NCI-H345 treated with DMSO at 0.1 percent for 48 hours (cell line): Measurements from ENCODE around the gene PRELP.
A peak's percentile ranks its signal among the peaks of the same experiment; 100 is the strongest.
"Not testable (repeated sequence)": the region's sequence is repeated elsewhere in the genome, so short reads cannot be mapped to it uniquely, and the experiment has no call there.

ENCODE experiments used
- DNase-seq: peaks from one replicate; lab custom pipeline; 2025; ENCODE audit not compliant: unreplicated experiment; lab: John Stamatoyannopoulos, UW

Gene PRELP

DNA sequence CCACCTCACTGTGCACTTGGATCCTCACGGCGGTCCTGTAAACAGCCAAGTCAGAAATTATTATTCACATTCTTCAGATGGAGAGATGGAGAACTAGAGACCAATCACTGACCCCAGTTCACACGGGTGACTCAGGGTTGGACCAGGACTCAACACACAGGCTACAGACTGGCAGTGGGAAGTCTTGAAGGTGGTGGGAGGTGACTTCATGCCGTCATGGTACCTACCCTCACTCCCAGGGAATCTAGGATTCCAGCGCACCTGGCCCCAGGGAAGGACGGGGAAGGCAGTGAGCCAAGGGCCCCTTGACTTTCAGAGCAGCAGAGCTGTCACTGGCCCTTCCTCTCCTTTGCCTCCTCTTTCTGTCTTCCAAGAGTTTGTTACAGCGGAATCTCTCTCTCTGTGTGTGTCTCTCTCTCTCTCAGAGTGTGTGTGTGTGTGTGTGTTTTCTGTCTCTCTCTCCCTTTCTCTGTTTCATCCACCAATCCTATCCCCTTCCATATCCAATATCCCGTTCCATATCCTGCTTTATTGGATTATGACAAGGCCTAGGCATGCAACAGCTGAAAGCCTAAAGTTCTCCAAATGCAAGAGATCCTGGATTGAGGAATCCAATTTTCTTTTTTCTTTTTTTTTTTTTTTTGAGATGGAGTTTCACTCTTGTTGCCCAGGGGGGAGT, 30.1 kb downstream of the PRELP start:
- no peak for DNase-seq

DNA sequence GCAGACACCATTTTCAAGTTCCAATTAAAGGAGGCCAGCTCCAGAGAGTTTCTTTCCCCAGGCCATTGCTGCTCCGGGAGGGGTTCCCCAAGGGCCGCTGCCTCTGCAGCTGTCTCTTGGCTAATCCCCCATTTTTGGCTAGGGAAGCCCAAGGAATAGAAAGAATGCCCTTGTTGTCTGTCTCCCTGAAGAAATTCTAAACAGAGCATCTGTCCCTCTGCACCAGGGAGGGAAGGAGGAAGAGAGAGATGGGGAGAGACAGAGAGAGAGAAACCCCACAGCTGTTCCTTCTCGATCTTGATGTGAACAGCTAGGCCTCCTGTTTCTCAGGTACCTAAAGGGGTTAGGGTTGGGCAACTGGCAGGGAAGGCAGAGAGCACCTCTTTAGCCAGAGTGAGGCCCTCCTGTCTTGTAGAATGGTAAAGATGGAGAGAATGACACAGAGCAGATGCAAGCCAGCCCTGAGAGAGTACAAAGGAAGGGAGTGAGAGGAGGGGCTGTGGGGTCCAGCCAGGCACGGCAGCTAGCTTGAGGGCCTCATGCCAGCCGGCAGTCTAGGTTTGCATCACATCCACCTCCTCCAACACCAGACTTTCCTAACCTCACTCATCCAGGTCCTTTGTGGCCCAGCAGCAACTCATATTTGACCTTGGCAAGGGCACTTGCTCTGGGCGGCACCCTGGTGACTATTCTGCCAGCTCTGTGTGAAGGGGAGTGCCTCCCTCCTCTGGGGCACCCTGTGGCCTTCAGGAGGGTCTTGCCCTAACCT, 31.4 kb downstream of the PRELP start:
- DNase-seq = no peak

DNA sequence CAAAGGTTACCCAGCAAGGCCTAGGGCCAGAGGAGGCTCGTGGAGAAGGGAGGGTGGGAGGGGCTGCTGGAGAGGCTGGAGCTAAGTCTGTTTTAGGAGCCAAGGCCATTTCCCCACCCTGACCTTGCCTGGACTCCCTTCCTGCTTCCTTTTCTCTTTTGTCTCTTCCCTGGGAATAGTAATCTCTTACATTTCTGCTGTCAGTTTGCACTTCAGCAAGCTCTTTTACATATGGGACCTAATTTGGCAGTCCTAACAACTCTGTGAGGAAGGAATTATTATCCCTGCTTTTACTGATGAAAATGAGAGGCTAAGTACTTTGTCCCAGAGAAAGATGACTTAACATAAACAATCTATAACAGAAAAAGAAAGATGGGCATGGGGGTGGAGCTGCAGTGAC, 32.2 kb downstream of the PRELP start:
- no peak for DNase-seq

DNA sequence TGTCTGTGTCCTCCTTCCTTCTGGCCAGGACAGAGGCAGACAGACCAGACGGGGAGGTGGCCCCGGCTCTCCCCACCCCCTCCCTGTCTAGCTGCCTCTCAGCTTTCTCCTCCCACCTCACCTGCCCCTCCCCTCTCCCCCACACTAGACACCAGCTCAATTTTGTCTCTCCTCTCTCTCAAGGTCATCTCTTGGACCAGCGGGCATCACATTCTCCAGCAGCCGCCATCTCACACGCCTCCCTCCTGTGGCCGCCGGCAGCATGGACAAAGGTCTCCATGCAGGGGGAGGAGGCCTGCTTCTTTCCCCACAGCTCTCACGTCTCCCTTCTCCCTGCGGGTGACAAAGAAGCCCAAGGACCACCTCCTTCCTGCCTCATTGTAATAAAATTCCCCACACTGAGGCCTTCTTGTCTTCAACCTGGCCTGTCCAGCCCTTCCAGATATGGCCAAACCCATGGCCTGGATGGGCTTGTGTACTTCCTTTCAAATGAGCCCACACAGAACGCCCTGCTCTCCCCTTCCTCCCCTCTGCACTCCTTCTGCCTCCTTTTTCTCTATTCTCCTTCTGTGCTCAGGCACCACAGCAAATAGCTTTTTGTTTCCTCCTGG, 33.0 kb downstream of the PRELP start:
- no peak for DNase-seq

DNA sequence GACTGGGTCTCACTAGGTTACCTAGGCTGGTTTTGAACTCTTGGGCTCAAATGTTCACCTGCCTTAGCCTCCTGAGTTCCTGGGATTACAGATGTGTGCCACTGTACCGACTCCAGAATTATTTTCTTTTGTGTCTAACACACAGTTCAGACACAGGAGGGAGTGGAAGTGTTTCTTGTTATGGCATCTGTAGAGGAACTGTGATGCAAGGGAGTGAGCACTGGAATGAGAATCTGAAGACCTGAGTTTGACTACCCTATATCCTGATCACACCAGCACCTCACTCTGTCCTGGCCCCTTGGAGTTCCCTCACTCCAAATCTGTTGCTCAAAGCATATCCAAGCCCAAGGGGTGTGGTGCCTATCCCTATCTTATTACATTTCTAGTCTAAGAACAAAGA, 33.5 kb downstream of the PRELP start:
- DNase-seq = no peak

DNA sequence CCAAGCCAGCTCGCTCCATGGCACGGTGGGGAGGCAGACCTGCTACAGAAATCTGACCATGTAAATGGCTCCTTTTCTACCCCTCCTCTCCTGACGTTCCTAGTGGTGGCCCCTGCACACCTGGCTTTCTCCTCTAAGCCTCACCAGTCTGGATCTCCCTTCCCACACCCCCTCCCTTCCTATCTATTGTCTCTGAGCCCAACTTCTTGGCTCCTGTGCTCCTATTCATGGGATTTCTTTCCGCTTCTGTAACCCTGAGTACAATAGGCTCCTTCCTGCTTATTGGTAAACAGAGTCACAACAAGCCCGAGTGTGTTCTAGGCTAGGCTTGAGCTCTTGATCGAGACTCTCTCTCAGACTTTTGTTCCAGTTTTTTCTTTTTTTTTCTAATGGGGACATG, 35.9 kb downstream of the PRELP start:
- no peak for DNase-seq

DNA sequence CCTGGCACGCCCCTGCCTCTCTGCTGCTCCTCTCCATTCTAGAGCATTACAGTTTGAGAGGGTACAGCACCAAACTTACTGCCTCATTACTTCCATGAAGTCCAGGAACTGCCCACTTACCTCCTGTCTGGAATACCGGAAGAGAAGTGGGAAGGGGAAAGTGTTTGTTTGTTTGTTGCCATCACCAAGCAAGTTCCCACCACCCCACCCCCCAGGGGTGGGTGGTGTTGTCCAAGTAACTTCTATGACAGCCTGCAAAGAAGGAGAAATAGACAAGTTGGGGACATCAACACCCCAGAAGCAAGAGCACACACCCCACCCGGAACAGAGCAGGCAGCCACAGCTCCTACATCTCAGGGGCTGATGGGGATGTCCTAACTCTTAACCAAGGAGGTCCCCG, 36.3 kb downstream of the PRELP start:
- no peak for DNase-seq

DNA sequence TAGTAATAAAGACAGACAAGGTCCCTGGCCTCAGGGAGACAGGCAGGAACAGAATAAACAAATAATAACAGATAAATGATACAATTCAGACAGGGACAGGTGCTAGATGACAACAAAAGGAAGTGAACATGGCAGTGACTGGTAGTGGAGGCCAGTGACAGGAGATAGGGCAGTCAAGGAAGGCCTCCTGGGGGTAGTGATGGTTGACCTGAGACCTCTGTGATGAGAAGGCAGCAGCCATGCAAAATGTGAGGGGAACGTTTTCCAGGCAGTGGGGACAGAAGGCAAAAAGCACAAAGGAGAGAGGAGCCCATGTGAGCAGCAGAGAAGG, 36.9 kb downstream of the PRELP start:
- no peak for DNase-seq

DNA sequence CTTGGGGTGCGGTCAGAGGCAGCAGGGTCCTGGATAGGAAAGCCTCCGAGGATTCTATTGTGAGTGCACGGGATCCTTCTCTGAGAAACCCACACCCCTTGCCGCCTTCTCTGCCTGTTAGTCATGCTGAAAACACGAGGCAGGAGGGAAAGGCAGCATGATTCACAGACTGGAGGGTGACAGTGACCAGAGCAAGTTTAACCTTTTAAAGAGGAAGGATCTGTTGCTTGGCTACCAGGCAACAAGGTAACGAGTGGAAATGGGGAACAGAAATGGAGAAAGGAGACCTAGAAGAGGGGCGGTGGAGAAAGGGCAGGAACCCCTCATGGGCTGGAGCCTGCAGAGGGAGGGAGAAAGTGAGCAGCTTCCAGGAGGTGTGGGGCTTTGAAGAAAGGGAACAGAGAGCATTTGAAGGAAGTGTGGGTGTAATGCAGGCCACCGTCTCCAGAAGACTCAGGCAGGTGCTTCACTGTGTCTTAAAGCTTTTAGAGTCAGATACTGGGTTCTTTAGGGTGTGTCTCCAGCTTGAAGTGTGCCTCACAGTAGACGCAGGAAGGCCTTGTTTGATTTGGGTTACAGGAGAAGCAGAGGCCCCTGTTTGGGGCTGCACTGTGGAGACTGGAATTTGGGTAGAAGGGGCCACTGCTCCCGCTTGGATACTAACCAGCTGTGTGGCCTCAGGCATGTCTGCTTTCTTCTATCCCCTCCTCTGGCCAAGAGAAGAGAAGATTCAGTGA, 37.4 kb downstream of the PRELP start:
- no peak for DNase-seq

DNA sequence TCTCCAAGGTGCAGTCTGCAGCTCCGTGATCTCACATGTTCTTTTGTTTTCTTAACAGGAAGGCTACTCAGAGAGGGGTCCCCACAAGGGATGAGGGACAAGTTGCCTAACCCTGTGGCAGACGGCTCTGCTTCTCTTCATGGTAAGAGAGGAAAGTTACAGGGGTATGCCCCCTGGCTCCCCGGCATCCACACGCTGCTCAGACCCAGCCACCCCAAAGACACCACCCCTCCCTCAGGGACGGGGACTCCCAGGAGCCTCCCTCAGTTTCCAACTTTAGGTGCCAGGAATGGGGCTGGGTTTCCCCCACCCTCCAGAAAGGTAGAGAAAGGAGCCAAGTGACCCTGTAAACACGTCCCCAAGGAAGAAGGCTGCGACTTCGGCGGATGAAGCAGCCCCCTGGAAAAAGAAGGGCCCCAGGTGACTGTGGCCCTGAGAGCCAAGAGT, 38.0 kb downstream of the PRELP start:
- no peak for DNase-seq

DNA sequence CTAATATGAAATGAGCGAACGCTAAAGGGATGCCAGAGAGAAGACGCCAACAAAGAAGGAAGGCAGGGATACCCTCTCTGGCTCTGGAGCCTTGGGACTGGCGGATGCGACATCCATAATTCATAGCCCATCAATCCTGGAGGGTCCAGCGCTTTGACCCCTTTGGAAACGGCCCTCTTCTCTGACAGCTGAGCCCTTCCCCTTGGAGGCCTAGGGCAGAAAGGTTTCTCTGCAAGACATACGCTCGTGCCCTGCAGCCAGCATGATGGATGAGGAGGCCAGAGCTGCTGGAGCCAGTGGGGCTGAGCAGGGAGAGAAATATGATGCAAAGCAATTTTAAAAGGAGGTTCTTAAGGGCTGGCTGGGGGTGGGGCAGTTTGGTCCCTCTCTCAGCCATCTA, 40.6 kb downstream of the PRELP start:
- DNase-seq = no peak

DNA sequence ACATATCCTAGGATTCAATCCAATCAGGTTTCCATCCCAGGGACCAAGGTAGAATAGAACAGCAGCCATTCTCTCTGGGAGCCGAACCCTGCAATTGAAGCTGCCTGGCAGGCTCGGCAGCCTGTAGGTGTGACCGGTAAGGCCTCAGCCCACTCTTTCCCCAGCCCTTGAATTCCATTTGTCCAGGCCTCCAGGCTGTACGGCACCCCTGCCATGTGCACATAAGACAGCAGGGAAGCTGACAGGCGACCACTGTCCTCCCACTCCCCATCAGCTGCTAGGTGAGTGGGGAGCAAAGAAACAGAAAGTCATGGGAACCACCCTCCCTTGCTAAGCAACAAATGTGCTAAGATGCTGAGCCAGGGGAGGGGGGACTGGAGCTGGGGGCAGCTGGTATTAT, 41.3 kb downstream of the PRELP start:
- no peak for DNase-seq

DNA sequence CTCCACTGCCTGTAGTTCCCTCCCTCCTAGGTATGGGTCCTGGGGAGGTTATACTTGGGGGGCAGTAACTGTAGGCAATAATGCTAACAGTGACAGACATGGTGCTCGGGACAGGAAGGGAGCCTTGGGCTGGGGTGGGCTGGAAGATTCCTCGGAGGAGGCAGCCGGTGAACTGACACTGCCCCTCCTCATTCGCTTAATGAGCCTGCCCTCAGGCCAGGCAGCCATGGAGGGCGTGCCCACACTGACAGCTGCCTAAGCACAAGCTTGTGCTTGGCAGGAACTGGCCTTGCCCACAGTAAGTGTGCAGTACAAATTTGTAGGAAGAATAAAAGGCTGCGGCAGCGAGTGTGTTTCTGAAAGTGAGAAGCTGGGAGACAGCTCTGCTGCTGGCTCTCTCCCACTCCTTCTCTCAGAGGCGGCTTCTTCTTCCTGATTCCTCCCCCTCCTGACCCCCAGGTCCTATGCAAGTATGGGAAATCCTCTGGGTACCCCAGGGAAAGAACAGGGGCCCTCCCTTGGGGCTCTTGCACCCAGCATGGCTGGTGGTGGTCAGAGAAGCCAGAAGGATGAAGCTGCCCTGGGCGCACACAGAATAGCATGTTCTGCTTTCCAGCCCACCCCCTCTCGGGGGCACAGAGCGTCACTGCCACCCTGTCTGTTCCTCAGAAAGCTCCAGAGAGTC, 42.0 kb downstream of the PRELP start:
- DNase-seq = no peak

DNA sequence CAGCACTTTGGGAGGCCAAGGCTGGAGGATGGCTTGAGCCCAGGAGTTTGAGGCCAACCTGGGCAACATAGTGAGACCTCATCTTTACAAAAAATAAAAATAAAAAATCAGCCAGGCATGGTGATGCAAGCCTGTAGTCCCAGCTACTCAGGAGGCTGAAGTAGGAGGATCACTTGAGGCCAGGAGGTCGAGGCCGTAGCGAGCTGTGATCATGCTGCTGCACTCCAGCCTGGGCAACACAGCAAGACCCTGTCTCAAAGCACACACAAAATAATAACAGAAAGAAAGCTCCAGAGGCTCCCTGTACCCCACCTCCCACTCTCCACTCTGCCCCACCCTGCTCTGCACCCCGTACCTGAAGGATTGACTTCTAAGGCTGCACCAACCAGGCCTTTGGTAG, 42.5 kb downstream of the PRELP start:
- not testable (repeated sequence) for DNase-seq

DNA sequence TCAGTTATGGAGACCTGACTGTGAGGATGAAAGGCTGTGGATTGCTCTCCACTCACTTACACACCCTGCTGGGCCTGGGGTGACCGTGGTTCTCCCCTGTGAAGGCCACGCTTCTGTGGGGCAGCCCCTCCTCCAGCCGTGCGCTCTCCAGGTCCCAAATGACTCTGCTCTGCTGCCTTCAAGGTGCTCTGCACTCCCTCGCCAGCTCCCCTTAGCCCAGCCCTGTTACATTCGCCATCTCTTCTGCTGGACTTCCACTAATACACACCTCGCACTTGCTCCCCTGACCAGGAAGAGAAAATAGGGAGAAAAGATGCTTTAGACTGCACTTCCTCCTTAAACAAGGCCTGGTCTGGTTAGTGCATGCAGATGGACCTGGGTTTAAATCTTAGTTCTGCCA, 42.9 kb downstream of the PRELP start:
- no peak for DNase-seq

DNA sequence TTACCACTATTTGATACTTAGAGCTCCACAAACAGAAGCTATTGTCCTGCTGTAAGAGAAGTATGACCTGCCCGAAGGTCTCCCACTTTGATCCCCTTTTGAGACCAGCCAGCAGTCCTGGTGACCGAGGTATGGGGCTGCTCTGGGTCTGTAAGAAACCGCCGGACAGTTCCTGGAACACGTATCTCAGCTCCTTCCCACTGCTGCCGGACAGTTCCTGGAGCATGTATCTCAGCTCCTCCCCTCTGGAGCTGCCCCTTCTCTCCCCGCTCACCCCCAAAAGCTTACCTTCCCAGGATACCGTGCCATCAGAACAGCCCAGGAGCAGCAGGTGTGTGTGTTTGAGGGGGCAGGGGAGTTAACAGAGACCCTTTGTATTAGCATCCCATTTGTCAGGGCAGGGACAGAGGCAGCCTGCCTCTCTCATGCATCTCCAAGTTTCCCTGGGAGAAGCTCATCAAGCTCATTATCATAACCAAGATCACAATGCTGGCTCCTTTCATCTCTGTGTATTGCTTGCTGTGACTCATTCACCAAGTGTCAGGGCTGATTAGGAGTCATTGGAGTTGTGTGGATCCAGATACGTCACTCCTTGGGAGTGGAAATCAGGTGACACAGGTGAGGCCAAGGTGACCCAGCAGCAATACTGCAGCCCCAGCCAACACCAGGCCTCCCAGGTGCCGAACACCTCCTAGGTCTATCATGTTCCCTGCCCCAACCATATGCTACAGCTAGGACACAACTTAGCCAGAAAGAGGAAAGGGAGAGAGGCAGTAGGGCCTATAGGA, 43.6 kb downstream of the PRELP start:
- DNase-seq = no peak

DNA sequence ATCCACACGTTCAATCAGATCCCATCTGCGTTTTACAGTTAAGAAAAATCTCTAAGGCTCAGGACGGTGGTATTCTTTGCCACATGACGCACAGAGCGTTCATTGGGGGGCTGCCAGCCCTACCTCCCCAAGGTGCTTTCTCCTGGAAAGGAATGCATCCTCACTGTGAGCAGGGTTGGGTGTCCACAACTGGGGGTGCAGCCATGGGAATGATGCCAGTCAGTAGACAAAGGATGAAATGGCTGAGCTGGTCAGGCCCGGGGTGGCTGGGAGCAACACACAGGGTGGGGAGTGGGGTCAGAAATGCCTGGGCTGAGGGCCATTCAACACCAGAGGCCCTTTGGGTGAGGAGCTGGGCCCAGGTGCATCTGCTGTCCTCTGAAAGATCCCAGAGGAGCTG, 44.3 kb downstream of the PRELP start:
- DNase-seq = no peak

DNA sequence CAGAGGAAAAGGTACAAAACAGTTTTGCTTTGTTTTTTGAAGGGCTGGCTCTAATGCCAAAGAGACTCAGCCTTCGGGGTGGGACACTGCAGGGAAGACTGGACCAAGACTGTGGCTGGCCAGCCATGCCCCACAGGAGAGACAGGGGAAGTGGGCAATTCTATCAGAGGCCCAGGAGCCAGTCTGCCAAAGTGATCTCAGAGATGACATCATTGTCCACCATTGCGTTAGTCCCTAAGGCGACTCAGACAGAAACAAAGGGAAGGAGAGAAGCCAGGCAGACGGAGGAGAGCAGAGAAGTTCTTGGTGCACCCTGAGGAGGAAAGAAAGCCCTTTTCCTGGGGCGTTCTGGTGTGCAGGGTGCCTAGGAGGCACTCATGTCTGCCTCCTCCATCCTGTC, 44.7 kb downstream of the PRELP start:
- DNase-seq = no peak

DNA sequence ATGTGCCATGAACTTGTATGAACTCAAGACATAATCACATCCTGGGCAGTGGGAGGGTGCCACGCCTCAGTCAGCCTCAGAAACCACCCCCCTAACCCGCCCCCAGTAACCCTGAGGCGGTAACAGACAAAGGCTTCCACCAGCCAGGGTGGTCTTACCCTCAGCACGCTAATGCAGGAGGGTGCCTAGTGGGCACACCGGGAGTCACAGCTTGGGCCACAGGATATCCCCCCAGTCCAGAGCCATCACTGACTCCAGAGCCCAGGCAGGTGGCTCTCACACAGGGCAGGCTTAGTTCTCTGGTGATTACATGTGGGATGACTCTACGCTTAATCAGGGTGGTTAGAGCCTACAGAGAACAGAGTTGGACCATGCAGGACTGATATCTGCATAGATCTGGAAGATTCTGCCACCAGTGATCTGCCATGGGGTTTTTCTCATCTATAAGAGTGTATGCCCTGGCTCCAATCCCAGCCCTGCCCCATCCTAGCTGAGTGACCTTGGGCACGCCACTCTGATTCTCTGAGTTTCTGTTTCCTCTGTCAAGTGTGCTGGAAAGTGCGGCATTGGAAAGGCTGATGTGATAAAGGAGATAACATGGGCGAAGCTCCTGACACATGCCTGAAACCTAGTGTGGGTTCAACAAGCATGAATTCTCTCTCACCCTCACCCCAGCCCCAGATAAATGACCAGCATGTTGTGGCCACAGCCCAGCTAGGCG, 45.6 kb downstream of the PRELP start:
- no peak for DNase-seq

DNA sequence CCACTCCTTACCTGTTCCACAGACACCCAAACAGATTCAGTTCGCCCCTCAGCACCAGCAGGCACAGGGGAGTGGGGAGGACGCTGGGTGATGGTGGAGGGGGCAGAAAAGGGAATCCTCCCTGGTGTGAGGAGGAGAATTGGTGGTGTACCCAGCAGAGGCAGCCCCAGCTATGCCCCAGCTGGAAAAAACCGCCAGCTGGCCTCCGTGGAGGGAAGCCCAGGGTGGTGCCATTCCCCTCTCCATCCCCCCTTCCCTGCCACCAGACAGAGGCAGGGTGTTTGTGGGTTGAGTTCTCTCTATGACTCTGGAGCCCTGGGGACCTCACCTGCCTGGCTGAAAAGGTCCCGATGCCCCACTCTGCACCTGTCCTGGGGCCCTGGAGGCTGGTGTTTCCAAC, 46.2 kb downstream of the PRELP start:
- DNase-seq = peak; percentile 62
